GM19438 (cell line): ENCODE results near the gene LAP3.
"Not testable (repeated sequence)": the region's sequence is repeated elsewhere in the genome, so short reads cannot be mapped to it uniquely, and the experiment has no call there.

Experiments
- ATAC-seq: cut with Tn5 transposase; IDR thresholded peaks from one replicate; pipeline ENCODE4 v1.9.1; 2021; ENCODE audit warnings: low read depth; ENCODE audit not compliant: unreplicated experiment

The LAP3 gene

GRCh38 chr4:17576932-17577664 lies at the start of gene LAP3:
Gene LAP3 (plus strand): TSS chr4:17577198. CDS start chr4:17577466, 268 bp downstream.
- peak; percentile 80 for ATAC-seq

GRCh38 chr4:17528551-17529165 lies 48.3 kb upstream of the LAP3 start:
- no peak for ATAC-seq

GRCh38 chr4:17531538-17532285 lies 45.3 kb upstream of the LAP3 start:
- ATAC-seq = no peak

- ATAC-seq = no peak
Observed at GRCh38 chr4:17534705-17535104, 42.3 kb upstream of the LAP3 start.

GRCh38 chr4:17535242-17535641 lies 41.8 kb upstream of the LAP3 start:
- ATAC-seq = no peak

GRCh38 chr4:17535906-17536305 lies 41.1 kb upstream of the LAP3 start:
- no peak for ATAC-seq

- ATAC-seq = not testable (repeated sequence)
Observed at GRCh38 chr4:17537060-17537459, 39.9 kb upstream of the LAP3 start.

GRCh38 chr4:17544205-17544604 lies 32.8 kb upstream of the LAP3 start:
- ATAC-seq = no peak

GRCh38 chr4:17544831-17545234 lies 32.2 kb upstream of the LAP3 start:
- ATAC-seq = no peak

GRCh38 chr4:17545374-17546140 lies 31.4 kb upstream of the LAP3 start:
- no peak for ATAC-seq

- no peak for ATAC-seq
Observed at GRCh38 chr4:17546222-17546621, 30.8 kb upstream of the LAP3 start.

GRCh38 chr4:17546678-17547077 lies 30.3 kb upstream of the LAP3 start:
- no peak for ATAC-seq

GRCh38 chr4:17550549-17550948 lies 26.4 kb upstream of the LAP3 start:
- ATAC-seq = no peak

GRCh38 chr4:17552427-17552826 lies 24.6 kb upstream of the LAP3 start:
- ATAC-seq = no peak

GRCh38 chr4:17554568-17554967 lies 22.4 kb upstream of the LAP3 start:
- ATAC-seq = no peak

GRCh38 chr4:17556498-17556897 lies 20.5 kb upstream of the LAP3 start:
- no peak for ATAC-seq

- ATAC-seq = no peak
Observed at GRCh38 chr4:17557880-17558279, 19.1 kb upstream of the LAP3 start.

- ATAC-seq = no peak
Observed at GRCh38 chr4:17558941-17559708, 17.9 kb upstream of the LAP3 start.

- no peak for ATAC-seq
Observed at GRCh38 chr4:17559709-17560048, 17.3 kb upstream of the LAP3 start.

GRCh38 chr4:17560065-17560673 lies 16.8 kb upstream of the LAP3 start:
- no peak for ATAC-seq
